ENCODE data around the gene RABGGTA.
A peak's percentile ranks its signal among the peaks of the same experiment; 100 is the strongest.

RABGGTA gene

GRCh38 chr14:24279301-24280186 lies 8.1 kb upstream of the RABGGTA start:
- DNase-seq: peak; percentile 65 to 68

- DNase-seq: no peak
Measured at GRCh38 chr14:24278424-24278823, 7.0 kb upstream of the RABGGTA start.

DNA sequence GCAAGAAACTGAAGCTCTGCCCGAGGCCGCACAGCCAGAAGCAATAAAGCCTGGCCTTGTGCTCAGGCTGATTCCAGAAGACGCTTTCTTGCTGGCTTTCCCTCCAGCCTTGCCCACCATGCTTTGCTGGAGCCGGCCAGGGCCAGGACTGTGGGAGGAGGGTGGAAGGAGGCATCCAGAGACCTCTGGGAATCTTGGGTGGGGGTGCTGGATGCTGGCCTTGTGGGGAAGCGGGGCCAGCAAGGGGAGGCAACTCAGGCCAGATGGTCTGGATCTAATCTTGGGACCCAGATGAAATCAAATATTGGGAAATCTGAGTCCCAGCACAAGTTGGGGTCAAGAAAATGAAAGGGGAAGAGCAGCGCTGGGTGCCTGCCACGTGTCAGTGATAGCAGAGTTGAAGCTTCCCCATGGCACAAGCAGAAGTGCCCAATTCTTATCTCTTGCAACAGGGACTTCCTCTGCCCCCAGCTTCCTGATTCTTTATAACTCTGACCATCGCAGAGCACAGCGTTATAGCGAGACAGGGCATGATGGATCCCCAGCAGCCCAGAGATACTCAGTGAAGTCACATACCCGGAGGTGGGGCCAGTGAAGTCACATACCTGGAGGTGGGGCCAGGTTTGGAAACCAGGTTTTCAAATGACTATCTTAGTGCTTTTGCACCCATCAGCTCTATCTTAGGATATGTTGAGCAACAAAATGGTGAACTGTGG lies 6.4 kb upstream of the RABGGTA start:
- DNase-seq: peak in 1 of 2 experiments; percentile 39

DNA sequence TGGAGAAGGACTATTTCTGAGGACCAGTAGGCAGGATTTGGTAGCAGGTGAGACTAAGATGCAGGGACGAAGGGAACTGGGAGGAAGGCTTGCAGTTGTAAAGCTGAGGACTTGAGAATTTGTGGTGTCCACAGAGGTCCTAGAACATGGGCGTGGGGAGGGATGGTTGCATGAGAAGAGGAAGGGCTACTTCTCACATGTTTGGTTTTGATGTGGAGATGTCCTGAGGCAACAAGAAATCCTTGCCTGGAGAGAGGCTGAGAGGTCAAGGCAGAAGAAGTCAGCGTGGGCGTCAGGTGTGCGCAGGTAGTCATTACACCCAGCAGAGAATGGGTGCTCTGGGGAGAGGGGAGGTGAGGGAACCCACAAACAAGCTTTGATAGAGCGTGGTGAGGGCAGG lies 5.7 kb upstream of the RABGGTA start:
- no peak for DNase-seq

- peak; percentile 61 to 67 for DNase-seq
Measured at GRCh38 chr14:24274101-24274543, 2.7 kb upstream of the RABGGTA start.

DNA sequence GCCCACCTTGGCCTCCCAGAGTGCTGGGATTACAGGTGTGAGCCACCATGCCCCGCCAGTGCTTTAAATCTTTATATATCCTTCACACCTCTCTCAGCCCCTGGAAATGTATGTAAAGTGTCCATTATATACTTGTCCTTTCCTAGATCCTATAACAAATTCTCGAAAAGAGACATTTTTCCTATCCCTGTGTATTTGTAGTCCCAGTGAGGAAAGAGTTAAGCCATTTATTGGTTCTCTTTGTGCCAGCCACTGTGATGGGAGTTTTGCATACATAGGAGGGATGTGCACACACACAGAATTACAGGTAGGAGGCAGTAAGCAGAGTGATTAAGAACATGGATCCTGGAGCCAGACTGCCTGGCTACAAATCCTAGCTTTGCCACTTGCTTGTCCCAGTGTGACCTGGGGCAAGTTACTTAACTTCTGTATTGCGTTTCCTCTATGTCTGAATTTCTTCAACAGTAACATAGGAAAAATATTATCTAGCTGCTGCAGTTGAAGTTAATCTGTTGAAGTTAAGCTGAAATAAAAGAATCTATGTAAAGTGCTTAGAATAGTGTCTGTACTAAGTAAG lies 2.1 kb upstream of the RABGGTA start:
- no peak for DNase-seq

GRCh38 chr14:24272467-24272866 lies 1.1 kb upstream of the RABGGTA start:
- no peak for DNase-seq

DNA sequence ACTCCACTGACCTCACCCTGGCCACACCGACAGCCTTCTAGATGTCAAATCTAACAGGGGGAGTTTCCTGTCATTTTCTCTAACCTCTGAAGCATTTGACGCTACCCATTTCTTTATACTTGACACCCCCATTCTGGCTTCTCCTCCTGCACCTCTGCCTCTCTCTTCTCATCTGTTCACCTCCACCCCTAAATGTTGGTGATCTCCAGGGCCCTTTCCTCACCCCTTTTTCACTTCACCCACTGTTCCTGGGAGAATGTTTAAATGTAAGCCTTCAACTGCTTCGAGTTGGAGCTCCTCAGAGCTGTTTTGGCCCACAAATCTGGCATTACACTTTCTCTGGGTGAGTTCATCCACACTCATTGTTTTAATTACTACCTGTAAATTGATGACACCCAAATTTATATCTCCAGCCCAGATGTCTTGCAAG lies 452 bp upstream of the RABGGTA start:
- DNase-seq: no peak

DNA sequence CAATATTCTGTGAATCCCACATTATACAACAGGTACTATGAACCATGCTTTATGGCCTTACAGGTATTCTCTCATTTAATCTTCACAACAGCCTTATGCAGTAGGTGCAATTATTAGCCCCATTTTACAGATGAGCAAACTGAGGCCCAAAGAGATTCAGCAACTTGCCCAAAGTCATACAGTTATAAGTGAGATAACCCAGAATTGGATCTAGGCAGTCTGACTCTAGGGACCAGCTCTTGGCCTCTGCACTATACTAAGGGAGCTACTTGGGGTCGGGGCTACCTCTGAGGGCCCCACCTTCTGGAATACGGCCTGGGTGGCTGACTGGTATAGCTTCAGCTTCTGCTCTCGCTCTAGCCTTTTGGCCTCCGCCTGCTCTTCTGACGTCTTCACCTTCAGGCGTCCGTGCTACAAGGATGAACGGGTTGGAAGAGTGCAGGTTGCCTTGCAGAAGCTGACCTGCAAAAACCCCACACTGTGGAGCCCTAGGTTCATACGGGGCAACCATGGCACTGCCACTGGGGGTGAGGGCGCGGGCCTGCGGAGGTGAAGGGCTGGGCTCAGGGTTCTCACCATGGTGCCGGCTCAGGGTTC lies 762 bp downstream of the RABGGTA start:
- DNase-seq: no peak

- no peak for DNase-seq
Measured at GRCh38 chr14:24269910-24270536, 1.4 kb downstream of the RABGGTA start.

DNA sequence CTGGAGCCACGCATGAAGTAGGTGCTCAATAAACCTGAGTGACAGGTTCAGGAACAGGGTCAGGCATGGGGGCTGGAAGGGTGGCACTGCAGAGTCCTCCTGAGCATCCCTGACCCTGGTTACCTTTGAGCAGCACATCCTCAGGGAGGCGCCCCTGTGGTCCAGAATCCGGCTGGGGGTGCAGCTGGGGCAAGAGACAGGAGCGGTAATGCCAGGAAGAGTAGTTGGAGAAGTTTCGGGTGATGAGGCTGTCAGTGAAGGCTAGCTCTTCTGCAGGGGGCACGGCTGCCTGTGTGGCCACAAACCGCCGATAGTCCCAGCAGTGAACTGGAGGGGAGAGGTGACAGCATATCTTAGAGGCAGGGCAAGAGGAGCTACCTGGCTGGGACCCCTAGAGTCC lies 2.0 kb downstream of the RABGGTA start:
- no peak for DNase-seq

- no peak for DNase-seq
Measured at GRCh38 chr14:24268225-24268624, 3.2 kb downstream of the RABGGTA start.

- no peak for DNase-seq
Measured at GRCh38 chr14:24267516-24267915, 3.9 kb downstream of the RABGGTA start.

GRCh38 chr14:24266344-24267244 lies 4.8 kb downstream of the RABGGTA start:
- DNase-seq: no peak

DNA sequence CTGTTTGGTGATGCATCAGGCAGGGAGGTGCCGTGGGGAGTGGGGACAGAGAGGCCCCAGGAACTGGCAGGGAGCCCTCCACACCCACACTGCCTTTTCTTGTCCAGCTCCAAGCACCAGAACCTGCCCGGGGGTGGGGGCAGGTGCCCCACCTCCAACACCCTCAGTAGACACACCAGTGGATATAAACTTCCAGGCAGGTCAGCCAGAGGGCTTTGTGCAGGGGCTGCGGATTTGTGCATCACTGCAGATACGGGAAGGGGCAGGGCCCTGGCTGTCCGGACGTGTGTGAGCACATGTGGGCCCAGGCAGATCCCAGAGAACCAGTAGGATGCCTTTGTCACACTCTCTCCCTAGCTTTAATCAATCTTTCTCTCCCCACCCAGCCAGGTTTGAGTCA lies 7.1 kb downstream of the RABGGTA start:
- no peak for DNase-seq

DNA sequence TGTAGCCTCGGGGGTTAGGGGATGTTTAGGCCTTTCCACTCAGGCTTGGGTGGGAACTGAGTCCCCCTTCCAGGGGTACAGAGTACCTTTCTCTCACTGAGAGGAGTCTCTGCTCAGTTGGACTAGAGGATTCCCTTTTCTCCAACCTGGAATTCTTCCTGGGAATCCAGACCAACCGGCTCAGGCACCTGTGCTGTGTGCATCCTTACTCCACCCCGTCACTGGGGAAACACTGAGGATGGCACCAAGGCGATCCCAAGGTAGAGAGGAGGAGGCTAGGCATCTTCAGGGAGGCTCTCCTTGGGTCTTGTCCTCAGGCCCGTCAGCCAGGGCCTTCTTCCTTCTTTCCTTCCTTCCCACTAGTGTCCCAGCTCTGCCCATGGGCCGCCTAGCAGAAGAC lies 7.5 kb downstream of the RABGGTA start:
- no peak for DNase-seq

- no peak for DNase-seq
Measured at GRCh38 chr14:24262821-24263733, 8.3 kb downstream of the RABGGTA start, which contains the start of gene TGM1. Gene TGM1, minus strand, starts transcription at chr14:24263177. Its CDS starts 825 bp downstream, at chr14:24262352.

DNA sequence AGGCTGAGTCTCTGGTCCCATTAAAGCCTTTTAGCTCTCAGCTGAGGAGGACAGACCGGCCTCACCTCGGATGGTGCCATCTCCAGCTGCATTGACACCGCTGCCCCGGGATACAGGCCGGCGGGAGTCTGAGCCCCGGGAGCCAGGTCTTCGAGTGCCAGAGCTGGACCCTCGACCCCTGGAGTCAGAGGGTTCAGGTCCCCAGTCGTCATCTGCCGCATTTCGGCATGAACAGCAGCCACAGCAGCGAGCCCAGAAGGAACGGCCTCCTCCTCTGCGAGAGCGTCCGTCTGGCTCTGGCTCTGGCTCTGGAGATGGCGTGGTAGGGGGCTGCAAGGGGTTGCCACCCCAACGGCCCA lies 9.4 kb downstream of the RABGGTA start:
- DNase-seq: no peak

DNA sequence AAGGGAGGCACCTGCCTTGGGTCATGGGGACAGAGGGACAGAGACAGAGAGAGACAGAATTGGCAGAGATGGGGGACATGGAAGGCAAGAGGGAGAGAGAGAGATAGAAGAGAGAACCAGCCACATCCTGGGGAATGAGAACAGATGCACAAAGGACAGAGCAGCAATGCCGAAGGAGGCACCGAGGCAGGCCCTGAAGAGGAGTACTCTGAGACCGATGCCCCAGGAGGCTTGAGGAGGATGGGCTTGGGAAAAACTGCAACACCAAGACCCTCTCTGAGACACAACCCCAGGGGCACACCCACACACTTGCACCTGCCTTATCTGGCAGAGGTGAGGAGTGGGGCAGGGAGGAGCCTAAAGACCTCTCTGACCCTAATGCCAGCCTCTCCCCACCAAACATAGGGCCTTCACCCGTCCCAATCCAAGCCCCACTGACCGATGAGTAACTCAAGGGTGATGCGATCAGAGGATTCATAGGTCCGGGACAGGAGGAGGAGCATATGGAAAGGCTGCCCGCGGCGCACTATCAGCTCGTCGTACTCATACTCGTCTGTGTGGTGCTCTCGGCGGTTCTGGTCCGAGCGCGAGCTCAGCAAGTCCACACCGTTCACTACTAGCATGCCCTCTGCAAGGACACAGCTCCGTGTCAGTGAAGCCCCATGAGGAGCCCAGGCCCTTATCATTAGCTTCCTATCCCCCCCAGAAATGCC lies 10.0 kb downstream of the RABGGTA start:
- no peak for DNase-seq

- DNase-seq: no peak
Measured at GRCh38 chr14:24260780-24261157, 10.6 kb downstream of the RABGGTA start.
